ENCODE measurements around the gene FAM222A. TPM values are rescaled to one million over a fixed set of nuclear protein-coding genes. Genes with fewer than 3 reads are reported as not detected.

FAM222A gene
- total RNA-seq, 1 donor from 2014 or later: 25.7 TPM

DNA sequence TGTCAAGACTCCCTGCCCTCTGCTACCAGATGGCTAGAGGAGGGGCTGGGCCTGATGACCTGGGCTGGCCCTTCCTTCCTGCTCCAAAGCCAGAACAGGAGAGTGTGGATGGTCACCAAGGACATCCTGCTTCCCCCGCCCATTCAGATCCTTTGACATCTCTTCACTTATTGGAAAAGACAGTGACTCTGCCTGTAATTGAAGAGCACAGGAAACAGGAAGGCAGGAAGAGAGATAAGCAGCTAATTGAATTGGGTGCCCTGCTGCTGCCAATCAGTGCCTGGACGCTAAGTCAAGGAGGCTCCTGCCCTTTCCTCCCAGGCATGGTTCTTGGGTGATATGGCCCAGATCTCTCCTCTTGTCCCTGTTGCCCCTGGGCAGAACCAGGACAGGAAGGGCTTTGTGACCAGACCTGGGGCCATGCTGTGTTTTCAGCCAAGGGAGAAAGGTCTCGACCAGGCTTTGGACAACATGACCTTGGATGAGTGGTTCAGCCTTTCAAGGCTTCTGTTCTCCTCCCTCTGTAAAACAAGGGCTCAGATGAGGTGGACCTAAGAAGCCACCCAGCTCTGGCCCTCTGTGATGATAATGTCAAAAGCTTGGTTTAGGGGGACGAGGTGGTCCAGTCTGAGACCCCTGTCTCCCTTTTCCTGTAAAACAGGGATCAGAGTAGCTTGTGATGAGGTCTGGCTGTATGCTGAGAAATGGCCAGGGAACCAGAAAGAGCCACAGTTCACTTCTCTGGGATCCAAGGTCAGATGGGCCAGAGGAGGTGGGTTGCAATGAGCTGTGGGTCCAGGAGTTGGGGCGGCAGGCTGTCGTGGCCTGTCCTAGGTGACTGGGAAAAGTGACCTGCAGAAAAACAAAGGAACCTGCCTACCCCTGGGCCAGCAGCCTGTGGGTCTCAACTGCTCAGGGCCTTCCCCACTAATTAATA lies 38.8 kb downstream of the FAM222A start:
- intact Hi-C loops (cut with micrococcal nuclease): no loop called here
- ATAC-seq (no peak), DNase-seq (peak; percentile 6)

DNA sequence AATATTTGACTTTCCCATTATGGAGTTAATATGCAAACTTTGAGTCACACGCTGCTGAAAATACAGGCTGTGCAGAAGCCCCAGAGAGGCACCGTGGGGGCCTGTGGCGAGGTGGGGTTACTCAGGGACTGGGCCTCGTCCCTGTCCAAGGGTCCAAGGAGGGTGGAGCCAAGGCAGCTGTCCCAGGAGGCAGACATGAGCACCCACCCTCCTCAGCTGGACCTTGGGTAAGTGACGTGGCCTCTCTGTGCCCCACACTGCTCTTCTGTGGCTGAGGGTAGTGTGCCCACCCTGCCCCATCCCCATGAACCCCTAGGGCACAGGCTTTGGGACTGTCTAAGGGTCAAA lies 39.4 kb downstream of the FAM222A start:
- intact Hi-C loops (cut with micrococcal nuclease): no loop called here
- ATAC-seq: no peak
- DNase-seq: peak; percentile 7

DNA sequence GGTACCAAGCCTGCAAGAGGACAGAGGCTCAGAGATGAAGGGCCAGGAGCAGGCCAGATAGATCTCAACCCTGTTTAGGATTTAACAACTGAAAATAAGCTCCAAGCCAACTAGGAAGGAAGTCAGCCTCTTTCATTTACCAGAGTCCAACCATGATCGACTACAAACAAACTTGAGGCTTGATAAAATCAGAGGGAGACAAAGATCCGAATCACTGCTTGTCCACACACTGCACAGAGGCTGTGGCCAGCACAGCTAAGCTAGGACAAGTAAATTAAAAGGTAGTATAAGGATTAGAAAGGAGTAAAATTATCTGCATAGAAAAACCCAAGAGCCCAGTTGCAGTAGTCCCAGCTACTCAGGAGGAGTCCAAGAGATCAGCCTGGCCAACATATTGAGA lies 40.3 kb downstream of the FAM222A start:
- intact Hi-C loops (cut with micrococcal nuclease): no loop called here
- ATAC-seq: no peak
- no peak for DNase-seq

DNA sequence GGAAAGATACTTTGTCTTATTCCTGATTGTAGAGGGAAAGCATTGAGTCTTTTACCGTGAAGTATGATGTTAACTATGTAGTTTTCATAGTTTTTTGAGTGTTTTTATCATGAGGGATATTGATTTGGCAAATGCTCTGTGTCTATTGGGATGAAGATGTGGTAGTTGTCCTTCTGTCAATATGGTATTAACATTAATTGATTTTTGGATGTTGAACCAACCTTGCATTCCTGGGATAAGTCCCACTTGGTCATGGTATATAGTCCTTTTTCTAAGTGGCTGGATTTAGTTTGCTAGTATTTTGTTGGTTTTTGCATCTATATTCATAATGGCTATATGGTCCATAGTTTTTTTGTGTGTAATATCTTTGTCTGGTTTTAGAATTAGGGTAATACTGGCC lies 42.8 kb downstream of the FAM222A start:
- intact Hi-C loops (cut with micrococcal nuclease): no loop called here
- DNase-seq (no peak), ATAC-seq (no peak)

DNA sequence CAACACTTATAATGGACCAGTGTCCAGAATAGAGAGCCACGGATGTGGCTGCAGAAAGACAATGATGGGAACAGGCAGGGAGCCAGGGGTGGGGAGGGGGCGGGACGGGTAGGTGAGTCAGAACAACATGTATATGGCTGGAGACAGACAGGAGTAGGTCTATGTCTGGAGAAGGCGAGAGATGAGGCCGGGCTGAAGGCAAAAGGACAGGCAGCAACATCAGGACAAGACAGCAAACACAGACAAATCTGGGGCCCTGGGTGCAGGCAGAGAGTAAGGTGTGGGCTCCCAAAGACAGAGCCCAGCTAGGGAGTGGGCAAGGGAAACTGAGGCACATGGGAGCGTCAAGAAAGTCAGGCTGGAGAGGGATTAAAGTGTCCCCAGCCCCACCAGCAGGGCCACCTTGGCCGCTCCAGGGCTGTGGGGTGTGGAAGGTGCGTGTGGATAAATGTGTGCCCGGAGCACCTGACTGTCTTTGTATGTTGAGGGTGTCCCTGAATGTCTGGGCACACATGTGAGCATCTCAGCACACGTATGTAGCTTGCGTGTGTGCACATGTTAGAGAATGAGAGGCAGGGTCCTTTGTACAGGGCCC lies 44.1 kb downstream of the FAM222A start:
- peak; percentile 12 for DNase-seq
- no peak for ATAC-seq
- intact Hi-C loops (cut with micrococcal nuclease): no loop called here

DNA sequence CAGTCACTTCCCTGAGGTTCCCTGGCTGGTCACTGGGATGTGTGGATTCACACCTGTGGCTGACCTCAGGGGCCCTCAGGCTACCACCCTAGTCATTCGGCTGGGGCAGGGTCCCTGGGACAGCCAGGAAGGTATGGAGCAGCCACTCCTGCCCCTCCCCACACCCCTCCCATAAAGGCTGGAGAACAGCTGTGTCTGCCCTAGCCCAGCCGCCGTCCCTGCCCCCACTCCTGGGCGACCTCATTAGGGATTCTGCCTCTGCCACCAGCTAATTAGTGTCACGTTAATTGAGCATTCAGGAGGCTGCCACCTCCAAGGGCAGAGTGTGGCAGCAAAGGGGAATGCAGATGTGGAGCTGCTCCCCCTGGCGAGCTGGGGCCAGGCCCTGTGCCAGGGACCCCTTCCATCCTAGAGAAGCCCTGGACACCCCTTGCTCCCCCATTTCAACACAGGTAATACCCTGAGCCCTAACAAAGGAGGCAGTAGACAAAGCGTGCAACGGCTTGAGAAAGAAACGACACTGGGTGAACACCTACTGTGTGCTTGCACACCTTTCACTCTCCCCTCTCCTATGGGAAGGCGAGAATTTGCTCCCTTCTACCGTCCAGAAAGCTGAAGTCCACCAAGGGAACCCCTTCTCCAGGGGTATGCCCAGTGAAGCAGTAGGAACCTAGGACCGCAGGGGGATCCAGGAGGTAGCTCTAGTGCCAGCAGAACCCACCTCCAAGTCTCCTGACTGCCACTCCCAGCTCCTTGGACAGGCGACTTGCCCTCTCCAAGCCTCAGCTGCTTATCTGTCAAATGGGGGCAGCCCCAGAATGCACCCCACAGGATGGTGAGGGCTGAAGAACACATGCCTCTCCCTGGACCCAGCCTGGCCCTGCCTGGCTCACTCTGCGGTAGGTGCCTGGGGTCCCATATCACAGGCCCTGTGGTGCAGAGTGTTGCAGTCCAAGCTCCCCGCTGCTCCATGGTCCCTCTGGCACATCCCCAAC lies 45.1 kb downstream of the FAM222A start:
- intact Hi-C loops (cut with micrococcal nuclease): no loop called here
- ATAC-seq: no peak
- DNase-seq: peak; percentile 18

DNA sequence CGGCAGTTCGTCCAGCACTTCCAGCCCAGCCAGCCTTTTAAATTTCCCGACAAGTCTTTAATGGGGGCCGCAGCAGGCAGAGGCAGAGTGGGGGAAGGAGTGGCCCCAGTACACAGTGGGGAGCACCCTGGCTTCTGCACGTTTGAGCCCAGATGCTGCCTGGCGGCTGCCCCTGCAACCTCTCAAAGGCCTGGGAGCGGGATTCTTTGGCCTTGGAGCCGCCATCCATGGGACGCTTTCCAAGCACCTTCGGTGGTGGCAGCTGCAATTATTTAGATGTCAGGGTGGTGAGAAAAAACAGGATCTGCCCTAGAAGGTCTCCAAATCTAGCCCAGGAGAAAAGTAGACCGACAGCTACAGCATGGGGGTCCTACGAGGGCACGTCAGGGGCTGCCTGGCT lies 46.0 kb downstream of the FAM222A start:
- peak; percentile 43 for DNase-seq
- peak; percentile 59 for ATAC-seq
- intact Hi-C loops (cut with micrococcal nuclease): no loop called here

DNA sequence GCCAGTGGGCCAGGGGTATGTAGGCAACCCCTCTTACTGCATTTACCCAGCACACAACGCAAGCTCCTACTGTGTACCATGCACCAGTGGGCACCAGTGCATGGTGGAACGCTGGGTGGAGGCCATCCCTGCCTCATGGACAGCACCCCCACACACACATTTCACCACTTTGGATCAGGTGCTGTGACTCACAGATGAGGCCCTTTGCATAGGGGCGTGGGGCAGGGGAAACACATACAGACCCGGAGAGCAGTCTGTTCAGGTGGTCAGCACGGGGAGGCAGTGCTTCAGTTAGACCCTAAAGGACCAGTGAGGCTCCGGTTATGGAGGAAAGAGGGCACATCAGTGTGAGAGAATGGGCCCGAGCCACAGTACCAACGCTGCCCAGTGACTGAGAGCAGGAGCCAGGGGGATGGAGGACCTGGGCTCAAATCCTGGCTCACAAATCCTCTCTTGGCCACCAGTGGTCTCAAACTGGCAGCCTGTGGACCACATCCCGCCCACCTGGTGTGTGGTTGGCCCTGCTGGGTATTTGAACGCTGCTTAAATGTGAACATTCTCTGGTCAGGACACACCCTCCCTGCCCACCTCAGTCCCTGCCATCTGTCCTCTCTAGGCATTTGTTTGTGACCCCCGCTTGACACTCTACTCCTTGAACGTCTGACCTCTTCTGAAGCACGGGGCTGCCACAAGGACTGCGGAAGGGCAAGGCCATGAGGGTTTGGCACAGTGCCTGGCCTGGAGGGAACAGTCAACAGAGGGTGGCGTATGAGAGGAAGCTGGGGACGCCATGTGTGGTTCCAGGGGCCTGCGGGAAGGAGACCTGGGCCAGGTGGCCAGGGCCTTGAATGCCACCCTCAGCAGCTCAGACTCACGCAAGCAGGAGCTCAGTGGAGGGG lies 46.7 kb downstream of the FAM222A start:
- intact Hi-C loops (cut with micrococcal nuclease): no loop called here
- DNase-seq (peak; percentile 80), ATAC-seq (peak; percentile 90)

DNA sequence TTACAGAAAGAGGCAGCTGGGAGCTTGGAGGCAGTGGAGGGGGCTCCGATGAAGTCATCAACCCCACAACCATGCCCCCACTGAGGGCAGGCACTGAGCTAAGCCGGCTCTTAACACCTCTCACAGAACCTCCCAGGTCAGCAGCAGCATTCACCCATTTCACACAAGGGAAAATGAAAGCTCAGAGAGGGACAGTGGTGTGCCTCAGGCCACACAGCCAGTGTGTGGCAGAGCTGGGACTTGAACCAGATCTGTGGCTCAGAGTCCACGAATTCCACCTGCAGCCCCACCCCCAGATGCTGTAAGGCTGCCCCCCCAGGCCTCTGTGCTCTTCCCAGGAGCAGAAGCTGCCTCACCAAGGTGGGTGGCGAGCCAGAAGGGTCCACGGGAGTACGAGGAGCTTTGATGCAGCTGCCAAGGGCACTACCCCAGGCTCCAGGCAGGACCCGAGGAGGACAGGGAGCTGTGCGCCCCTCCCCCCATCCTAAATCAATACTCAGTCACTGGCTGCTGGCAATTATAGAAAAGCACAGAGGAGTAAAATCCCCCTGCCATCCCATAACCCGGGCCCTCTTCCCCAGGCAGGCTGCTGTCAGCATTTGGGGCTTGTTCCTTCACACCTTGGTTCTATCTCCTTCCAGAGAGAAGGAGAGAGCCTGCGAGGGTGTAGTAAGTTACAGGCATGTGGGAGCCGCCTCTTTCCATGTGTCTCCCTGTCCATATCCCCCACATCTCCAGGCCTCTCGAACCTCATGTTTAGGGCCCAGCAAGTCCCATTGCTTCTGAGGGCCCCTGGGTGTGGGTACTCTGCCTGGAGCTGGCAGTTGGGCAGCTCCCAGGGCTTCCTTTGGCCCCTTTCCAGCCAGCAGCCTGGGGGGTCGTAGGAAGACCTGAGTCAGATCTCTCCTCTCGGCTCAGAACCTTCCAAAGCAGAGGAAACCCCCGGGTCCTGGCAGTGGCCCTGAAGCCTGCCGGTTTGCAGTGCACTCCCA lies 47.6 kb downstream of the FAM222A start:
- DNase-seq: peak; percentile 15
- intact Hi-C loops (cut with micrococcal nuclease): no loop called here

DNA sequence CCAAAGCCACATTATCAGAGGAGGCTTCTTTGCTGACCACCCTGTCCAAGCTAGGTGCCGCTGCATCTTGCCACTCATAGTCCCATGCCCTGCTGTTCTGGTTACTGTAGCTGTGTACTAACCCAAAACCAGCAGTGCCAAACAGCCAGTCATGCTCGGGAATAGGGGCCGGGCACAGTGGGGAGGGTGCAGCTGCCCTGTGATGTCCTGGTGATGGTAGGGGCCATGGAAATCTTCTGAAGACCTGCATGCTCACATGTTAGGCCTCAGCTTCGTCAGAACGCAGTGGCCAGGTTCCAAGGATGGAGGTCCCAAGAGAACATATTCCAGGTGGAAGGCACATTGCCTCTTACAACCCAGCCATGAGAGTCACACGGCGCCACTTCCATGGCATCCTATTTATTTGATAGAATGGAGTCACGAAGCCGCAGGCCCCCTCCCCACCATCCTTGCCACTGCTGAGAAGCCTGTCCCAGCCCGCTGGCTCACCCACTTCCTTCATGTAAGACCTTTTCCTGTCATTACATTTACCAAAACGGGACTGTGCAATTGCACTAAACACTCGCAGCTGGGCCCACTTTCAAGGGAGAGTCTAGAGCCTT lies 48.5 kb downstream of the FAM222A start:
- intact Hi-C loops (cut with micrococcal nuclease): no loop called here
- peak; percentile 14 for DNase-seq
- no peak for ATAC-seq

More for the DNA sequence above, 47.6 kb downstream of the FAM222A start:
- ATAC-seq: no peak

DNA sequence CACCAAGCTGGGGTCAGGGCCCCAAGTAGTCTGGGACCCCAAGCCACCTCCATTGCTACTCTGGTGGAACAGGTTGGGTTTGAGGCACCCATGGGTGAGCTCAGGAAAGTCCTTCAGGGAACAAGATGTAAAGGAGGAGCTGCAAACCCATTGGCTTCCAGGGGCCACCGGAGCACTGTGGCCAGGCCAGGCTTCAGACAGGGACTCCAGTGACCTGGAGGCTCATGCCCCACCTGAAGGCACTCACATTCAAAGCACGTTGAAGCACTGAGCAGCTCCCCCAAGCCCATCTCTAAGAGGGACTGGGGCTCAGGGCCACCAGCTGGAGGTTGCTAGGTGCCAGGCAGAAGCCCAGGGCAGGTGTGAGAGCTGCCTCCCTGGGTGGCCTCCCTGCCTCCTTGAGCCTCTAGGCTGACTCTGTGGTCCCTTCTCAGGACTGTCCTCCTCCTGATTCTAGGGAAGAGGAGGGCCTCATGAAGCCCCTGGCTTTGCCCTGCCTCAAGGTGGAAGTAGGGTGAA lies 49.1 kb downstream of the FAM222A start:
- ATAC-seq (no peak), DNase-seq (peak; percentile 7)
- intact Hi-C loops (cut with micrococcal nuclease): no loop called here

DNA sequence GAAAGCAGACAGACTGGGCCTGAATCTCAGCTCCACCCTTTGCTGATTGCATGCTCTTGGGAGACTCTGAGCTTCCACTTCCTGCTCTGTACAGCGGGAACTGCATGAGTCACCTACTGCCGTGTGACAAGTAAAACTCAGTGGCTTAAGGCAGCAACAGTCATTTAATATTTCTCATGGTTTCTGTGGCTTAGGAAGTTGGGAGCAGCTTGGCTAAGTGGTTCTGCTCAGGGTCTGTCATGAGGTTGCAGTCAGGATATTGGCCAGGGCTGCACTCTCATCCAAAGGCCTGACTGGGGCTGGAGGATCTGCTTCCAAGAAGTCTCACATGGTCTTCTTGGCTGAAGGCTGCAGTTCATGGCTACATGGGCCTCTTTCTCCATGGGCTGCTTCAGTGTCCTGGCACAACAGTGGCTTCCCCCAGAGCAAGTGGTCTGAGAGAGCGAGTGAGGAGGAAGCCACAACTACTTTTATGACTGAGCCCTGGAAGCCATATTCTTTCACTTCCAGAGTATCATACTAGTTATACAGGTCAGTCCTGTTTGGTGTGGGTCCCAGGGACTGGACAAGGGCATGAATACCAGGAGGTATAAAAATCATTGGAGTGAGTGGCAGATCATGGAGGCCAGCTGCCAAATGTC lies 49.7 kb downstream of the FAM222A start:
- intact Hi-C loops (cut with micrococcal nuclease): no loop called here
- DNase-seq: peak; percentile 2
- ATAC-seq: no peak

DNA sequence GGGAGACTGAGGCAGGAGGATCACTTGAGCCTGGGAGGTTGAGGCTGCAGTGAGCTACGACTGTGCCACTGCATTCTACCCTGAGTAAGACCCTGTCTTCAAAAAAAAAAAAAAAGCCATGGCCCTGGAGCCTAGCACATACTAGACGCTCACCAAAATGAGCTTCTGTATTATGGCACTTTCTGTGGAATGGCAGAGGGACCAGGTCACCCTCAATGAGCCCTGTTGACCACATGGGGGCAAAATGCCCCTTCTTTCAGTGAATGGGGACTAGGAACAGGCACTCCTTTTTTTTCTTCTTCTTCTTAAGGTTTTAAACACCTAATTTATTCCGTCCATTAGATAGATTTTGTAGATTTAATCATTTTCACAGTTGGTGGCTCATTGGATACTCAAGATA lies 50.5 kb downstream of the FAM222A start:
- ATAC-seq: no peak
- peak; percentile 1 for DNase-seq

DNA sequence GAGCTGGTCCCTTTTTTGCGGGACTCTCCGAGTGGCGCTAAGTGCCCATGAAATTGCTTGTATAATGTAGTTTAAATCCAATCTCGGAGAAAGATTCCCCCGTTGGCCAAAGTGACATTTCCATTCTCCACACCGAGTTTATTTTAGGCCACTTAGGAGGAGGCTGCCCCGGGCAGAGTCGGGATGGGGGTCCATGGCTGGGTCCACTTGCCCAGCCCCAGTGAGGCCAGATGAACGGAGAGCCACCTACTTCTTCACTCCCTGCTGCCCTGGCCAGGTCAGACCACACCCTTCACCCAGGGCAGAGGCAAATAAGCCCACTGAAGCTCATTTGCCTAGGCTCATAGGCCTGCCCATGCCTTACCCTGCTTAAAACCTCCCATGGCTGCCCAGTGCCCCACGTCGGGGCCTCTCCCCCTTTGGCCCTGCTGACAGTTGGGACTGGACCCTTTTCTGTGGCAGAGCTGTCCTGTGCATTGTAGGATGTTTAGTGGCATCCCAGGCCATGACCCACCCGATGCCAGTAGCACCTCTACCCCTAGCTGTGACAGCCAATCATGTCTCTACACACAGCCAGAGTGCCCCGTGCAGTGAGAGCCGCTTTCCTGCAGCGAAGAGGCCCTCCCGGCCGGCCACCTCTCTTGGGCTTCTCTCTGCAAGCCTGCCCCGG lies 51.3 kb downstream of the FAM222A start:
- DNase-seq (no peak), ATAC-seq (no peak)
- intact Hi-C loops (cut with micrococcal nuclease): no loop called here

More for the DNA sequence above, 50.5 kb downstream of the FAM222A start:
- intact Hi-C loops (cut with micrococcal nuclease): no loop called here

DNA sequence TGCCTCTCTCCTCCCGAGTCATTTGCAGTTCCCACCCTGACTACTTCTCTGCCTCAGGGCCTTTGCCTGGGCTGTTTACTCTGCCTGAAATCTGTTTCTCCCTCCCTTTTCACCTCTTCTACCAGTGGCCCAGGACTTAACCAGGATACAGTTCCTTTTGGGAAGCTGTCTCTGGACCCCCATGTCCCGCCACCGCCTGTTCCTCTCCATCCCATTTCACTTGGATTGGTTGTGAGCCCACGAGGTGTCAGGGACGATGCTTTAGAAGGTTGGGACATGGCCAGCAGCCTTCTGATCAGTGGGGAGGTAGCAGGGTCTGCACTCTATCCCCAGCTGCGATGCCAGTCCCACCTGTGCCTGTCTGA lies 51.8 kb downstream of the FAM222A start:
- no peak for DNase-seq
- ATAC-seq: no peak
- intact Hi-C loops (cut with micrococcal nuclease): no loop called here

DNA sequence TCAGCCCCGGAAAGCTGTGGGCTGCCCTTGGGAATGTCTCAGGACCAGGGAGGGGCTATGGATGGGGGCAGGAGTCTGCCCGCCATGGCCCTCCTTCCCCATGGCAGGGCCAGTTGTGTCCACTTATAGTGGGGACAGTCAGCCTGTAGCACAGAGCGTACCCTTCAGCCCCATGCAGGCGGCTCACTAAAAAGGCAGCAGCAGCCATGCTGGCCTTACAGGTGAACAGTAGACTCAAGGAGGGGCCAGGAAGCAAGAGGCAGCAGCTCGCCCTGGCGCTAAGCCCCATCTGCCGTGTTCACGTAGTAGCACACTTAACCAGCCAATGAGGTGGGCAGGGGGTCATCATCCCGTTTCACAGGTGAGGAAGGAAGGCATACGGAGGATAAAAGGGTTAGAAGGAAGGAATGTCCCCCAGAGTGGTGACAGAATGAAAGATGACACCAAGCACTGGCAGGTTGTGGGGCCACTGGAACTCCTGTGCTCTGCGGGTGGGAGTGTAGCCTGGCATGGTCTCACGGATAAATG lies 52.7 kb downstream of the FAM222A start:
- DNase-seq: no peak
- intact Hi-C loops (cut with micrococcal nuclease): no loop called here
- no peak for ATAC-seq
